T-helper 1 cell (primary cell): ENCODE data around the gene FYN.

ENCODE experiments used
- DNase-seq, 5 donors: peaks; one replicate each; pipeline ENCODE4 v3.0.0-alpha.2; 2012 to 2020

FYN gene

GRCh38 chr6:111880181-111880888, 7.1 kb upstream of the FYN start:
- DNase-seq, result no peak

DNA sequence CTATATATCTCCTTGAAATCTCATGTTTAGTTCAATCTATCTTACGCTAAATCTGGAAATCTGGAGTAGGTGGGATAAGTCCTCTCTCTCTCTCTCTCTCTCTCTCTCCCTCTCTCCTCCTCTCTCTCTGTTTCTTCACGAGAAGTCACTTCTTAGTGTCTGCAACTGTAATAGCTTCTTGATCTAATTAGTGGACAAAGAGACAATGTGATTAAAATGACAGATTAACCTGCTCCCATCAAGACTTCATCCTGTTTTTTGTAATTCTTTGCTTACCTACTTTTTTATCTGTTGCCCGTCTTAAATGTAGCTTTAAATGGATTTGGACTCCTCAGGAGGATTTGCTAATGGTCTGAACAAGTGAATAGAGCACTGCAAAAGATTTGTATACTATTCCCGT, 2.5 kb upstream of the FYN start:
- DNase-seq, result no peak

- peak in 4 of 5 donors; percentile 42 to 67 (median 62) for DNase-seq
These were observed 768 bp upstream of the FYN start for GRCh38 chr6:111874025-111874415.

- peak; percentile 14 to 72 (median 56) for DNase-seq
These were observed 663 bp downstream of the FYN start for GRCh38 chr6:111872401-111873177.

- DNase-seq, result peak in 1 of 5 donors; percentile 39
These were observed 1.4 kb downstream of the FYN start for GRCh38 chr6:111871725-111872400.

GRCh38 chr6:111871207-111871606, 2.0 kb downstream of the FYN start:
- DNase-seq, result peak in 4 of 5 donors; percentile 15 to 71 (median 28)

- no peak for DNase-seq
These were observed 2.5 kb downstream of the FYN start for GRCh38 chr6:111870742-111871064.

DNA sequence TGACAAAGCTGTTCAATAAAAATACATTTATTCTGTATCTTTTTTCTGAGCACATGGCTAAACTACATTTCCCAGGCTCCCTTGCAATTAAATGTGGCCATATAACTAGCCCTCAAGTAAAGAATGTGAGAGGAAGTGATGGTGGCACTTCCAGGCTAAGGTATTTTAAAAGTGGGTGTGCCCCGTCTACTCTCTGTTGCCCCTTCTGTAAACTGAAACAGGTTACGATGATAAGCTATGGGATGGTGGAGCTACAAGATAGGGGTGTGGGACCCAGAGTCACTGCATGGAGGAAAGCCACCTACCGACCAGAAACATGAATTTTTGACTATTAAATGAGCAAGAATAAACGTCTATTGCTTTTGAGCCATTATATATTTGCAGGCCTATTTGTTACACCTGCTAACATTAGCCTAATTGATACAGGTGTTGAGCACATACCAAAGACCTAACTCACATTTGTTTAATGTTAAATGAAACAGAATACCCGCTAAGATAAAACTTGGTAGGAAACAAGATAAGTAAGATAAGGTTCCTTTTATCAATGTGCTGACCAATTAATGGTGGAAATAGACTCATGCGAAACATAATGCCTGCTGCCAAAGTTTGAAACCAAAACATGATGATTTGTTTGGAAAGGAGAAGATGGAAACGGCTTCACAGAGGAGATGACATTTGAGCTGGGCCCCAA, 3.1 kb downstream of the FYN start:
- peak in 1 of 5 donors; percentile 58 for DNase-seq

GRCh38 chr6:111866857-111867256, 6.4 kb downstream of the FYN start:
- DNase-seq, result no peak

GRCh38 chr6:111865909-111866546, 7.2 kb downstream of the FYN start:
- no peak for DNase-seq

DNA sequence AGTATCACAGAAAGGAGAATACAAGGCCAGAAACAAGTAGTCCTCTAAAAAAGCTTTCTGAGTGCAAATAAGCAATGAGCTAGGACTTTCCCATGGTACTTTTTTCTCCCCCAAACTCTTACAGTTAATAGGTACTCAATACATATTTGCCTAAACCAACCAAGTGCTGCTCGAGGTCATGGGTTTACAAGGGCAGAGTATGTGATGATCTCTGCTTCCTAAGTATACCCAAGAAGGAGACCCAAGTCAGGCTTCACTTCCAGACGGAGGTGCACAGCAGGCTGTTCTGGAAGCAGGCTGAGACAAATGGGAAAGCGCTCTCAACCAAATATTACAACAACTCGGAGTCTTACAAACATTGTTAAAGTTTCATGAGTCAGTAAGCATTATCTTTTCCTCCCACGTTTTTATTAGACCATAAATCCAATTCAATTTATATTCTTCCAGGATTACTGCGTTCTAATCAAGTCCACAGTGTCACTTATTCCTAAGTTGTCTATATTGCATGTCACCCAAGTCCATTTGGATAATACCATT, 8.1 kb downstream of the FYN start:
- DNase-seq, result no peak

GRCh38 chr6:111864138-111865048, 8.9 kb downstream of the FYN start:
- DNase-seq, result no peak

GRCh38 chr6:111862741-111863140, 10.5 kb downstream of the FYN start:
- no peak for DNase-seq

DNA sequence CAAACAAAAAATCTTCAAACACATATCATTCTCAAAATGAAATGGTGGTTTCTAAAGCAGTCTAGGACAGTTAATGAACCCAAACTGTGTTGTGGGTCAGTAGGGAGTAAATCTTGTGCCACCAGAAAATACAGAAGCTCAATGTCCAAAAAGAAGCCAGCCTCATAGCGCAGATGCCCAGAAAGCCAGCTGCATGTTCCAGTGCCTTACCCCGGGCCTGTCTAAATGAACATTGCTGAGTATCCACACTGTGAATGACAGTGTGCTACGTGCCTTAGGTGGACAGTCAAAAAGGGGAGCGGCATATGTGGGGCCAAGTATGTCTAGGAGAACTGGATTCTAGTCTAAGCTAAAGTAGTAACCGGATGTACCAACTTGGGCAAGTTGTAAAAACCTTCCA, 10.9 kb downstream of the FYN start:
- DNase-seq, result no peak

GRCh38 chr6:111861431-111861885, 11.8 kb downstream of the FYN start:
- DNase-seq, result no peak

DNA sequence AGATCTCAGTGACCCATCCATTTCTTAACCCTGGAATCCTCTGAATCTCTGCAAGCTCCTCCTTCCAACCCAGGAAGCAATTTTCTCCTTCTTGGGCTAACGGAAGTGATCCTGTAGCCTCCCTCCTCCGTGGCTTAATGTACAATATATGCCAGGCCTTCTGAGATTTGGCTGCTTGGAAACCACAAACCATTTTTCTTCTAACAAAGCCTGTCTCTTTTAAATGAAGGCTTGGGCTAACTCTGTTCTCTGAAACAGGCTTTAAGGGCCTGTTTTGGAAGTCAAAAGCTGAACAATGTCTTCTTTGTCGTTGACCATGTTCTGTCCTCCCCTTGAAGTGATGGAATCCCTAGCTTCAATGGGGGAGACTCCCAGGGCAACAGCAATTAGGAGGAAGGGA, 14.9 kb downstream of the FYN start:
- DNase-seq, result no peak

DNA sequence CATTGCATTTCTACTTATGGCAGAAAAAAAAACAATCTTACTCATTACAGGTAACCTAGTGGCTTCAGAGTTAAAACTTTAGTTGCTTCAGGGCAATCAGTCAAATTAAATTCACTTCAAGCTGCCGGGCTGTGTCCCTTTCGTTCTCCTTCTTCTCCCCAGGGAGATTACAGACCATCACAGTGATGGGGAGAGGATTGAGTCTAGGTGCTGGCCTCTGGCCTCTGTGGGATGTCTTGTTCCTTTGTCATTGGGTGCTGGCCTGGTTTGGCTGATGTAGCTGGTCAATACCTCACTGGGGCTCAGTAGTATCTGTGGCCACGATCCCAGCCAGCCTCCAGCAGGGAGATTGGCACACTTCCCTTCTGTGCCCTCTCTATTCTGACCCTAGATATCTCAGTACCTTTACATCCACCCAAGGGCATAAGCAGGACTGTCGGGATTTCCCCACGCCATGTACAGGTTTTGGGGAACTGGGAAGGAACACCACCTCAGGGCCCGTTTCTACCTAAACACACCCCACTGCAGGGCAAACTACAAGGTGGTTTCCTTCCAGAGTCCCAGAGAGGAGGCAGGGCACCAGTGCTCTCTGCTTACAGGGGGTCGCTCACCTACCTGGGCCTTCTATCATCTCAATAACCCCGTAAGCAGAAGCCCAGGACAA, 15.4 kb downstream of the FYN start:
- DNase-seq, result no peak

DNA sequence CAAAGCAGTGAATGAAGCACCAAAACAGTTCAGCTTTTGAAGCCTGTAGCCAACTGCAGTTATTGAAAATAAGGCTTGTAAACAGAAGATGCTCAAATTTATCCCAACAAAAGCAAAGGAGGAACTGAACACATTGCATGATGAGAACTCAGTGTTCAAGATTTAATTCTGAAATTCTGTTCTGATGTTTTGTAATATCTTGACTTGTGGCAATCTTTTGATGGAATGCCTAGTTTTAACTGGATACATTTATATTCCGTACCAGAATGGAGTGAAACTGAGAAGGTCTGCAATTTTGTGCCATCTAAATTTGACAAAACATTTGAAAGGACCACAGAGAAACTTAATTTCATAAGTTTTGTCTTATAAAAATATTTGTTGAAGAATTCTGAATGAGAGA, 17.5 kb downstream of the FYN start:
- no peak for DNase-seq

GRCh38 chr6:111854683-111855082, 18.6 kb downstream of the FYN start:
- DNase-seq, result no peak

GRCh38 chr6:111852725-111853124, 20.5 kb downstream of the FYN start:
- DNase-seq, result no peak
